Esophagus muscularis mucosa (tissue), 4 donors: ENCODE measurements around the gene SERPINA1.

Source experiments
- EP300 ChIP-seq: sonication (generic); formaldehyde crosslinking; IDR thresholded peaks from one replicate; pipeline ENCODE4 v1.6.1; 2017; ENCODE audit warnings: antibody characterized with exemption
- POLR2A ChIP-seq: fragments of 450-650 bp; IDR thresholded peaks from one replicate; pipeline ENCODE4 v1.6.1; 2017; ENCODE audit warnings: antibody characterized with exemption, moderate library complexity, mild to moderate bottlenecking, low read depth
- POLR2AphosphoS5 ChIP-seq, 2 donors: sonication (generic); formaldehyde crosslinking; IDR thresholded peaks; one replicate each; pipeline ENCODE4 v1.6.1; 2017; ENCODE audit warnings: antibody characterized with exemption in 2 of 2
- TF ChIP-seq, protein P1 (sequence below), 3 experiments: fragments of 200-600 bp in 2 of 3; fragments of 450-650 bp in 1 of 3; sonication (generic) in 2 of 3; IDR thresholded peaks; one replicate each; pipeline ENCODE4 v1.5.1; 2017 to 2019; ENCODE audit warnings: antibody characterized with exemption in 3 of 3, mild to moderate bottlenecking in 2 of 3, moderate library complexity in 1 of 3

DNA sequence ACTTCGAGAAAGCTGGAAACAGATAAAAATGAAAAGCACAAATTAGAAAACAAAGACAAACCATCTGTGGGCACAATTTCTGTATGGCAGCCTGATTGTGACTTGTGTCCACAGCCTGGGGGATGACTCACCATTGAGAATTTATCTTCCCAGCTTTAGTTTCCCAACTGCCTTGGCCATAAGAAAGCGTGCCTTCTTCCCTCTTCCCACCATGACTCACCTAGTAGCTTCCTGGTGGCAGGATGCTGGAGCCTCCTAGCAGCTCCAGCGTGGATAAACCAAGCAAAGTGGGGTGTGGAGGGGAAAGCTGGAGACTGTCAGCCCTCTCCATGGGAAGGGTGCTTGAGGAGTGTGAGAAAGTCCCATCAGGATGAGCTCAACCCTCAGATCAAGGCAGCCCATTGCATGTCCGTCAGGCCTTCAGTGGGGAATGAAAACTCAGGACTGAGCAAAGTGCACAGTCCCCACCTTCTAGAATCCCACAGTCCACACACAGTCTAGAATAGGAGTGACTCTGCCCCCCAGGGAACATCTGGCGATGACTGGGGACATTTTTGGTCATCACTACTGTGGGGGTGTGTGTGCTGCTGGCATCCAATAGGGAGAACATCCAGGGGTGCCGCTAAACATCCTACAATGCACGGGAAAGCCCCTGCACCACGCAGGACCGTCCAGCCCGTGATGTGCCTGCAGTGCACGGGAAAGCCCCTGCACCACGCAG is 42.9 kb downstream of the SERPINA1 start:
- TF ChIP-seq, protein P1, sequence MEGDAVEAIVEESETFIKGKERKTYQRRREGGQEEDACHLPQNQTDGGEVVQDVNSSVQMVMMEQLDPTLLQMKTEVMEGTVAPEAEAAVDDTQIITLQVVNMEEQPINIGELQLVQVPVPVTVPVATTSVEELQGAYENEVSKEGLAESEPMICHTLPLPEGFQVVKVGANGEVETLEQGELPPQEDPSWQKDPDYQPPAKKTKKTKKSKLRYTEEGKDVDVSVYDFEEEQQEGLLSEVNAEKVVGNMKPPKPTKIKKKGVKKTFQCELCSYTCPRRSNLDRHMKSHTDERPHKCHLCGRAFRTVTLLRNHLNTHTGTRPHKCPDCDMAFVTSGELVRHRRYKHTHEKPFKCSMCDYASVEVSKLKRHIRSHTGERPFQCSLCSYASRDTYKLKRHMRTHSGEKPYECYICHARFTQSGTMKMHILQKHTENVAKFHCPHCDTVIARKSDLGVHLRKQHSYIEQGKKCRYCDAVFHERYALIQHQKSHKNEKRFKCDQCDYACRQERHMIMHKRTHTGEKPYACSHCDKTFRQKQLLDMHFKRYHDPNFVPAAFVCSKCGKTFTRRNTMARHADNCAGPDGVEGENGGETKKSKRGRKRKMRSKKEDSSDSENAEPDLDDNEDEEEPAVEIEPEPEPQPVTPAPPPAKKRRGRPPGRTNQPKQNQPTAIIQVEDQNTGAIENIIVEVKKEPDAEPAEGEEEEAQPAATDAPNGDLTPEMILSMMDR (IDR thresholded peaks at IDR 0.05): no peak
- TF ChIP-seq EP300 (no peak), POLR2A (no peak), POLR2AphosphoS5 (IDR thresholded peaks at IDR 0.05) (no peak)
